ENCODE data around the gene CLDN11.

Gene CLDN11

GRCh38 chr3:170417090-170417489 is 1.6 kb upstream of the CLDN11 start:
- H3K27me3 ChIP-seq (ENCODE audit: insufficient read depth, low read length) = no peaks in the 10 kb centered on the region

GRCh38 chr3:170419557-170420087 is 954 bp downstream of the CLDN11 start:
- Histone ChIP-seq H3K79me2 (ENCODE audit: insufficient read depth, low read length) (no peaks in the 10 kb centered on the region), H3K9me3 (ENCODE audit: low read length) (no peaks in the 10 kb centered on the region), H3F3A (ENCODE audit: insufficient read depth, low read length) (no peaks in the 10 kb centered on the region), H3K27me3 (ENCODE audit: insufficient read depth, low read length) (no peaks in the 10 kb centered on the region), H3K4me2 (ENCODE audit: low read length) (no peak overlapping the region), H3K9ac (ENCODE audit: low read length) (no peak overlapping the region), H3K4me1 (ENCODE audit: insufficient read depth, low read length, severe bottlenecking) (no peaks in the 10 kb centered on the region), H3K36me3 (ENCODE audit: insufficient read depth, low read length) (no peaks in the 10 kb centered on the region), H3K27ac (ENCODE audit: low read depth, low read length, poor library complexity, severe bottlenecking) (no peak overlapping the region), H3K9me2 (ENCODE audit: low read depth, low read length) (no peaks in the 10 kb centered on the region), H4K20me1 (ENCODE audit: insufficient read depth, low read length) (no peaks in the 10 kb centered on the region), H2AFZ (ENCODE audit: low read length) (no peak overlapping the region), H3K4me3 (ENCODE audit: low read depth, low read length, poor library complexity, severe bottlenecking) (no peak overlapping the region)
- TF ChIP-seq EZH2 (IDR thresholded peaks at IDR 0.05; ENCODE audit: borderline replicate concordance, low read length) (no peak), CTCF (IDR thresholded peaks at IDR 0.05; ENCODE audit: low read length) (no peak)

More at GRCh38 chr3:170417090-170417489, 1.6 kb upstream of the CLDN11 start:
- H3K79me2 ChIP-seq (ENCODE audit: insufficient read depth, low read length) = no peaks in the 10 kb centered on the region
- H3K36me3 ChIP-seq (ENCODE audit: insufficient read depth, low read length) = no peaks in the 10 kb centered on the region
- no peak overlapping the region for H3K9ac ChIP-seq (ENCODE audit: low read length)
- no peaks in the 10 kb centered on the region for H3F3A ChIP-seq (ENCODE audit: insufficient read depth, low read length)
- H3K4me2 ChIP-seq (ENCODE audit: low read length) = no peak overlapping the region
- H3K4me1 ChIP-seq (ENCODE audit: insufficient read depth, low read length, severe bottlenecking) = no peaks in the 10 kb centered on the region
- H3K9me3 ChIP-seq (ENCODE audit: low read length) = no peaks in the 10 kb centered on the region
- no peaks in the 10 kb centered on the region for H3K9me2 ChIP-seq (ENCODE audit: low read depth, low read length)
- no peaks in the 10 kb centered on the region for H4K20me1 ChIP-seq (ENCODE audit: insufficient read depth, low read length)
- no peak overlapping the region for H3K4me3 ChIP-seq (ENCODE audit: low read depth, low read length, poor library complexity, severe bottlenecking)
- no peak overlapping the region for H2AFZ ChIP-seq (ENCODE audit: low read length)
- H3K27ac ChIP-seq (ENCODE audit: low read depth, low read length, poor library complexity, severe bottlenecking) = no peak overlapping the region
- TF ChIP-seq EZH2 (IDR thresholded peaks at IDR 0.05; ENCODE audit: borderline replicate concordance, low read length) = no peak
- no peak for TF ChIP-seq CTCF (IDR thresholded peaks at IDR 0.05; ENCODE audit: low read length)

- TF ChIP-seq CTCF (IDR thresholded peaks at IDR 0.05; ENCODE audit: low read length) = no peak
- TF ChIP-seq EZH2 (IDR thresholded peaks at IDR 0.05; ENCODE audit: borderline replicate concordance, low read length) = no peak
- Histone ChIP-seq H2AFZ (ENCODE audit: low read length) (no peak overlapping the region), H3K27ac (ENCODE audit: low read depth, low read length, poor library complexity, severe bottlenecking) (no peak overlapping the region), H3K4me3 (ENCODE audit: low read depth, low read length, poor library complexity, severe bottlenecking) (no peak overlapping the region), H3K9me2 (ENCODE audit: low read depth, low read length) (no peaks in the 10 kb centered on the region), H3K9me3 (ENCODE audit: low read length) (no peaks in the 10 kb centered on the region), H3K36me3 (ENCODE audit: insufficient read depth, low read length) (no peaks in the 10 kb centered on the region), H4K20me1 (ENCODE audit: insufficient read depth, low read length) (no peaks in the 10 kb centered on the region), H3K9ac (ENCODE audit: low read length) (no peak overlapping the region), H3K27me3 (ENCODE audit: insufficient read depth, low read length) (no peaks in the 10 kb centered on the region), H3F3A (ENCODE audit: insufficient read depth, low read length) (no peaks in the 10 kb centered on the region), H3K4me1 (ENCODE audit: insufficient read depth, low read length, severe bottlenecking) (no peaks in the 10 kb centered on the region), H3K4me2 (ENCODE audit: low read length) (no peak overlapping the region), H3K79me2 (ENCODE audit: insufficient read depth, low read length) (no peaks in the 10 kb centered on the region)
These were observed 1.7 kb downstream of the CLDN11 start for GRCh38 chr3:170420307-170420821.

Data from OCI-LY1 (cell line).